HEK293 (cell line): ENCODE data around the gene LRRC7.

ENCODE experiments used
- CTCF ChIA-PET: fragments of 350-600 bp; formaldehyde crosslinking; extraction: SDS; loops from one replicate; lab custom pipeline; 2021; ENCODE audit warnings: antibody characterized with exemption; lab: Yijun Ruan, JAX
- POLR2A ChIA-PET: fragments of 300-600 bp; formaldehyde crosslinking; extraction: SDS; loops from one replicate; lab custom pipeline; 2020; ENCODE audit warnings: antibody characterized with exemption, inconsistent platforms; lab: Yijun Ruan, JAX
- H3K27ac ChIP-seq: fragments of 200-500 bp; sonication (Bioruptor generic); 2 replicates; pipeline ENCODE4 v1.5.1; 2014; ENCODE audit warnings: low read depth, low read length, control low read depth, inconsistent platforms; ENCODE audit errors: extremely low read depth
- H3K36me3 ChIP-seq, 2 experiments: fragments of 200-500 bp in 1 of 2; sonication (Bioruptor generic) in 1 of 2; 1 replicate in 1 of 2; 2 replicates in 1 of 2; pipeline ENCODE4 v1.5.1; 2014 to 2017; ENCODE audit warnings: inconsistent platforms in 2 of 2, low read length in 2 of 2; ENCODE audit not compliant: control insufficient read depth in 2 of 2, insufficient read depth in 1 of 2
- H3K4me1 ChIP-seq: fragments of 200-500 bp; sonication (Bioruptor generic); 2 replicates; pipeline ENCODE4 v1.5.1; 2014; ENCODE audit warnings: mild to moderate bottlenecking, low read length, inconsistent platforms; ENCODE audit not compliant: control insufficient read depth, insufficient read depth
- H3K4me3 ChIP-seq: 2 replicates; pipeline ENCODE4 v1.5.1; 2011; ENCODE audit warnings: low read depth, mild to moderate bottlenecking, control low read depth, low read length, moderate library complexity
- H3K9me3 ChIP-seq: fragments of 200-500 bp; sonication (Bioruptor generic); 2 replicates; pipeline ENCODE4 v1.5.1; 2014; ENCODE audit warnings: low read depth, low read length, inconsistent platforms; ENCODE audit not compliant: control insufficient read depth, insufficient read depth
- GLI2 ChIP-seq: fragments of 450-650 bp; formaldehyde crosslinking; IDR thresholded peaks from 2 replicates; pipeline ENCODE4; 2017; ENCODE audit warnings: missing biosample characterization, missing genetic modification characterization, low read depth, borderline replicate concordance
- MEIS1 ChIP-seq: sonication (generic); formaldehyde crosslinking; IDR thresholded peaks from 2 replicates; pipeline ENCODE4 v1.8.1; 2022; ENCODE audit warnings: missing genetic modification reagents, mild to moderate bottlenecking, borderline replicate concordance
- WT1 ChIP-seq: fragments of 450-650 bp; formaldehyde crosslinking; IDR thresholded peaks from 2 replicates; pipeline ENCODE4 v1.5.1; 2016; ENCODE audit warnings: missing biosample characterization, missing genetic modification characterization
- YY2 ChIP-seq: fragments of 450-650 bp; formaldehyde crosslinking; IDR thresholded peaks from 2 replicates; pipeline ENCODE4 v1.5.1; 2016; ENCODE audit warnings: missing biosample characterization, missing genetic modification characterization
- ZFP69B ChIP-seq: fragments of 450-650 bp; formaldehyde crosslinking; IDR thresholded peaks from 2 replicates; pipeline ENCODE4 v1.5.1; 2016; ENCODE audit warnings: missing biosample characterization, missing genetic modification characterization
- ZNF10 ChIP-seq: fragments of 450-650 bp; formaldehyde crosslinking; IDR thresholded peaks from 2 replicates; pipeline ENCODE4 v1.5.1; 2017; ENCODE audit warnings: missing biosample characterization, missing genetic modification characterization
- ZNF157 ChIP-seq: fragments of 450-650 bp; formaldehyde crosslinking; IDR thresholded peaks from 2 replicates; pipeline ENCODE4 v1.5.1; 2016; ENCODE audit warnings: missing biosample characterization, missing genetic modification characterization
- ZNF16 ChIP-seq: fragments of 450-650 bp; formaldehyde crosslinking; IDR thresholded peaks from 2 replicates; pipeline ENCODE4 v1.5.1; 2016; ENCODE audit warnings: low read depth, missing biosample characterization, missing genetic modification characterization
- ZNF174 ChIP-seq: fragments of 450-650 bp; formaldehyde crosslinking; IDR thresholded peaks from 2 replicates; pipeline ENCODE4 v1.5.0; 2017; ENCODE audit warnings: missing biosample characterization, mild to moderate bottlenecking, missing genetic modification characterization
- ZNF248 ChIP-seq: fragments of 450-650 bp; formaldehyde crosslinking; IDR thresholded peaks from 2 replicates; pipeline ENCODE4 v1.5.1; 2017; ENCODE audit warnings: missing biosample characterization, missing genetic modification characterization
- ZNF324 ChIP-seq: fragments of 450-650 bp; formaldehyde crosslinking; IDR thresholded peaks from 2 replicates; pipeline ENCODE4 v1.5.1; 2016; ENCODE audit warnings: missing biosample characterization, missing genetic modification characterization
- ZNF350 ChIP-seq: fragments of 450-650 bp; formaldehyde crosslinking; IDR thresholded peaks from 2 replicates; pipeline ENCODE4 v1.5.0; 2017; ENCODE audit warnings: missing biosample characterization, mild to moderate bottlenecking, missing genetic modification characterization
- ZNF48 ChIP-seq: fragments of 450-650 bp; formaldehyde crosslinking; IDR thresholded peaks from 2 replicates; pipeline ENCODE4 v1.5.1; 2016; ENCODE audit warnings: missing biosample characterization, missing genetic modification characterization
- ZNF561 ChIP-seq: fragments of 450-650 bp; IDR thresholded peaks from 2 replicates; pipeline ENCODE4 v1.5.1; 2018; ENCODE audit warnings: missing biosample characterization, missing genetic modification characterization, borderline replicate concordance
- ZNF654 ChIP-seq: fragments of 450-650 bp; formaldehyde crosslinking; IDR thresholded peaks from 2 replicates; pipeline ENCODE4 v1.5.1; 2016; ENCODE audit warnings: low read depth, missing biosample characterization, missing genetic modification characterization
- ZNF707 ChIP-seq: fragments of 450-650 bp; formaldehyde crosslinking; IDR thresholded peaks from 2 replicates; pipeline ENCODE4 v1.5.1; 2016; ENCODE audit warnings: missing biosample characterization, missing genetic modification characterization
- ZNF768 ChIP-seq: fragments of 450-650 bp; formaldehyde crosslinking; IDR thresholded peaks from 2 replicates; pipeline ENCODE4 v1.5.1; 2018; ENCODE audit warnings: missing biosample characterization, mild to moderate bottlenecking, missing genetic modification characterization
- ZNF837 ChIP-seq: fragments of 450-650 bp; formaldehyde crosslinking; IDR thresholded peaks from 2 replicates; pipeline ENCODE4 v1.5.1; 2016; ENCODE audit warnings: missing biosample characterization, missing genetic modification characterization
- ZXDB ChIP-seq: fragments of 450-650 bp; formaldehyde crosslinking; IDR thresholded peaks from 2 replicates; pipeline ENCODE4 v1.5.1; 2016; ENCODE audit warnings: missing biosample characterization, missing genetic modification characterization
- TF ChIP-seq, protein P1 (sequence below): fragments of 450-650 bp; formaldehyde crosslinking; IDR thresholded peaks from 2 replicates; pipeline ENCODE4 v1.5.1; 2016; ENCODE audit warnings: missing biosample characterization, missing genetic modification characterization
- TF ChIP-seq, protein P2 (sequence below): fragments of 450-650 bp; formaldehyde crosslinking; IDR thresholded peaks from 2 replicates; pipeline ENCODE4 v1.5.1; 2016; ENCODE audit warnings: missing biosample characterization, missing genetic modification characterization
- TF ChIP-seq, protein P3 (sequence below): fragments of 450-650 bp; formaldehyde crosslinking; IDR thresholded peaks from 2 replicates; pipeline ENCODE4 v1.5.1; 2016; ENCODE audit warnings: missing biosample characterization, missing genetic modification characterization
- TF ChIP-seq, protein P4 (sequence below): fragments of 450-650 bp; formaldehyde crosslinking; IDR thresholded peaks from 2 replicates; pipeline ENCODE4 v1.5.1; 2016; ENCODE audit warnings: missing biosample characterization, missing genetic modification characterization, borderline replicate concordance
- TF ChIP-seq, protein P5 (sequence below): fragments of 450-650 bp; formaldehyde crosslinking; IDR thresholded peaks from 2 replicates; pipeline ENCODE4 v1.5.1; 2016; ENCODE audit warnings: missing biosample characterization, missing genetic modification characterization
- TF ChIP-seq, protein P6 (sequence below): fragments of 450-650 bp; formaldehyde crosslinking; IDR thresholded peaks from 2 replicates; pipeline ENCODE4 v1.5.1; 2017; ENCODE audit warnings: missing biosample characterization, missing genetic modification characterization

Gene LRRC7

DNA sequence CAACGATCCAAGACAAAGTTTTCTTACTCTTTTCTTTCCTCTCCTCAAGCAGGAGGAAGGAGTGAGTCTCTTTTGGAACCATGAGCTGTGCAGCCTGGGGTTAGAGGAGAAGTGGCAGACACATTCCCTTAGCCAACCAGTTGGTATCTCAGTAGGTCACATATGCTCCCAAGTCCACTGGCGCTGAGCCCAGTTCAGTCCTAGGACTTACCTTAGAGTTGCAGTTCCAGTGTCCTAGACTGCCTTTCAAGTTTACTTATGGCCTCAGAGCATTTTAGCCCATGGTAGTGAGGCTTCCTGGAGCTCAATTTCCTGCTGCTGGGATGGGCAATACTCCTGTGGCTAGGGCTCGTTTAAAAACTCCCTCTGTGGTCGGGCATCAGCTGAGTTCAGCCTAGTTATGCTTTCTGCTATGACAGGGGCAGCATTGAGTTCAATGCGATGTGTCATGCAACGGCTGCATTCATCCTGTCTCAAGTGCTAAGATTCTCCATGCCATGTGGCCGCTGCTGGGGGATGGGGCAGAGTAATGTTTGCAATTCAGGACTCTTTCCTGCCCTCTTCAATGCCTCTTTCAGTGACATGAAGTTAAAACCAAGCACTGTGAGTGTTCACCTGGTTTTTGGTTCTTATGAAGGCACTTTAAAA is 103.8 kb downstream of the LRRC7 start:
- Histone ChIP-seq H3K4me1 (no peaks in the 10 kb centered on the region), H3K36me3 (no peaks in the 10 kb centered on the region), H3K27ac (no peak overlapping the region), H3K4me3 (no peak overlapping the region), H3K9me3 (no peaks in the 10 kb centered on the region)
- POLR2A ChIA-PET, result no interaction called here
- no peak for TF ChIP-seq WT1
- TF ChIP-seq ZXDB (tag by site-specific recombination), result no peak
- no peak for TF ChIP-seq ZFP69B (tag by site-specific recombination)
- TF ChIP-seq ZNF707 (tag by site-specific recombination), result no peak
- TF ChIP-seq ZNF837 (tag by site-specific recombination), result no peak
- CTCF ChIA-PET, result no interaction called here

DNA sequence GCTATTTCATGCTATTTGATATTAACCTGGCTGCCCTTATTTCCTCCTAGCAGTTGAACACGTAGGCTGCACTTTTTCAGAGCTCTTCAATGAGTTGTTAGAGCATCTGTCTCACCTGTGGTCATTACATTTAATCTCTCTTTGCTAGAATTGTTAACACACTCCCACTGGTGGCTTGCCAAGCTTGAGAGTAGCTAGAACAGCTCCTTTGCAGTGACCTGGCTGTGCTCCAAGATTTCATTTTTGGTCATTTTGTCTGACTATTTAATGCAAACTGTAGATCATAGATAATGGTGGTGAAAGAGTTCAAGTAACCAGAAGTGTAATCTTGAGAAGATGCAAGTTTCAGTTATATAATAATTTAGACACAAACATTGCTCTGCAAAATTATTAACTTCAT is 105.6 kb downstream of the LRRC7 start:
- Histone ChIP-seq H3K9me3 (no peaks in the 10 kb centered on the region), H3K27ac (no peak overlapping the region), H3K4me1 (no peaks in the 10 kb centered on the region), H3K4me3 (no peak overlapping the region), H3K36me3 (no peaks in the 10 kb centered on the region)
- POLR2A ChIA-PET, result no interaction called here
- TF ChIP-seq ZNF48 (no peak), ZNF350 (tag by site-specific recombination) (no peak), YY2 (tag by site-specific recombination) (no peak), MEIS1 (CRISPR knock-in tag) (no peak), ZNF174 (tag by site-specific recombination) (no peak), ZNF248 (no peak), ZNF157 (tag by site-specific recombination) (no peak), ZNF16 (tag by site-specific recombination) (no peak), GLI2 (no peak)
- TF ChIP-seq, protein P1, sequence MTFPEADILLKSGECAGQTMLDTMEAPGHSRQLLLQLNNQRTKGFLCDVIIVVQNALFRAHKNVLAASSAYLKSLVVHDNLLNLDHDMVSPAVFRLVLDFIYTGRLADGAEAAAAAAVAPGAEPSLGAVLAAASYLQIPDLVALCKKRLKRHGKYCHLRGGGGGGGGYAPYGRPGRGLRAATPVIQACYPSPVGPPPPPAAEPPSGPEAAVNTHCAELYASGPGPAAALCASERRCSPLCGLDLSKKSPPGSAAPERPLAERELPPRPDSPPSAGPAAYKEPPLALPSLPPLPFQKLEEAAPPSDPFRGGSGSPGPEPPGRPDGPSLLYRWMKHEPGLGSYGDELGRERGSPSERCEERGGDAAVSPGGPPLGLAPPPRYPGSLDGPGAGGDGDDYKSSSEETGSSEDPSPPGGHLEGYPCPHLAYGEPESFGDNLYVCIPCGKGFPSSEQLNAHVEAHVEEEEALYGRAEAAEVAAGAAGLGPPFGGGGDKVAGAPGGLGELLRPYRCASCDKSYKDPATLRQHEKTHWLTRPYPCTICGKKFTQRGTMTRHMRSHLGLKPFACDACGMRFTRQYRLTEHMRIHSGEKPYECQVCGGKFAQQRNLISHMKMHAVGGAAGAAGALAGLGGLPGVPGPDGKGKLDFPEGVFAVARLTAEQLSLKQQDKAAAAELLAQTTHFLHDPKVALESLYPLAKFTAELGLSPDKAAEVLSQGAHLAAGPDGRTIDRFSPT (tag by site-specific recombination), result no peak
- TF ChIP-seq, protein P2, sequence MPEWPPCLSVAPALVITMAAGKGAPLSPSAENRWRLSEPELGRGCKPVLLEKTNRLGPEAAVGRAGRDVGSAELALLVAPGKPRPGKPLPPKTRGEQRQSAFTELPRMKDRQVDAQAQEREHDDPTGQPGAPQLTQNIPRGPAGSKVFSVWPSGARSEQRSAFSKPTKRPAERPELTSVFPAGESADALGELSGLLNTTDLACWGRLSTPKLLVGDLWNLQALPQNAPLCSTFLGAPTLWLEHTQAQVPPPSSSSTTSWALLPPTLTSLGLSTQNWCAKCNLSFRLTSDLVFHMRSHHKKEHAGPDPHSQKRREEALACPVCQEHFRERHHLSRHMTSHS (tag by site-specific recombination), result no peak
- CTCF ChIA-PET, result no interaction called here

DNA sequence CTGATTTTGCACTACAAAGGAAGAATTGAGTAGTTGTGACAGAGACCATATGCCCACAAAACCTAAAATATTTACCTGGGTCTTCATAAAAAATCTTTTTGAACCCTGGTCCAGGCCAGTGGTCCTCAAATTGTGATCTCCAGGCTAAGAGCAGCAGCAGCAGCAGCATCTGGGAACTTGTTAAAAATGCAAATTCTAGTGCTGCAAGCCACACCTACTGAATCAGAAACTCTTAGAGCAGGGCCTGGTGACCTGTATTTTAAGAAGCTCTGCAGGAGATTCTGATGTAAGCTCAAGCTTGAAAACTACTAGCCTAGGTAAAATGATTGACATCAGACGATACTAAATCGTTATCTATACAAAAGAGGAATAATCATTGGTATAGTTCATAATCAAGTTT is 112.2 kb downstream of the LRRC7 start:
- ChIA-PET CTCF (interaction anchor here (0.6 kb wide), 1 partner anchor 1653 kb away, joined by 3 read pairs; no protein-coding TSS in a partner anchor), POLR2A (no interaction called here)
- no peak overlapping the region for H3K4me3 ChIP-seq

More for the DNA sequence above, 112.2 kb downstream of the LRRC7 start:
- H3K36me3 ChIP-seq, result no peaks in the 10 kb centered on the region
- TF ChIP-seq, protein P3, sequence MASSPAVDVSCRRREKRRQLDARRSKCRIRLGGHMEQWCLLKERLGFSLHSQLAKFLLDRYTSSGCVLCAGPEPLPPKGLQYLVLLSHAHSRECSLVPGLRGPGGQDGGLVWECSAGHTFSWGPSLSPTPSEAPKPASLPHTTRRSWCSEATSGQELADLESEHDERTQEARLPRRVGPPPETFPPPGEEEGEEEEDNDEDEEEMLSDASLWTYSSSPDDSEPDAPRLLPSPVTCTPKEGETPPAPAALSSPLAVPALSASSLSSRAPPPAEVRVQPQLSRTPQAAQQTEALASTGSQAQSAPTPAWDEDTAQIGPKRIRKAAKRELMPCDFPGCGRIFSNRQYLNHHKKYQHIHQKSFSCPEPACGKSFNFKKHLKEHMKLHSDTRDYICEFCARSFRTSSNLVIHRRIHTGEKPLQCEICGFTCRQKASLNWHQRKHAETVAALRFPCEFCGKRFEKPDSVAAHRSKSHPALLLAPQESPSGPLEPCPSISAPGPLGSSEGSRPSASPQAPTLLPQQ, result no peak
- TF ChIP-seq, protein P4, sequence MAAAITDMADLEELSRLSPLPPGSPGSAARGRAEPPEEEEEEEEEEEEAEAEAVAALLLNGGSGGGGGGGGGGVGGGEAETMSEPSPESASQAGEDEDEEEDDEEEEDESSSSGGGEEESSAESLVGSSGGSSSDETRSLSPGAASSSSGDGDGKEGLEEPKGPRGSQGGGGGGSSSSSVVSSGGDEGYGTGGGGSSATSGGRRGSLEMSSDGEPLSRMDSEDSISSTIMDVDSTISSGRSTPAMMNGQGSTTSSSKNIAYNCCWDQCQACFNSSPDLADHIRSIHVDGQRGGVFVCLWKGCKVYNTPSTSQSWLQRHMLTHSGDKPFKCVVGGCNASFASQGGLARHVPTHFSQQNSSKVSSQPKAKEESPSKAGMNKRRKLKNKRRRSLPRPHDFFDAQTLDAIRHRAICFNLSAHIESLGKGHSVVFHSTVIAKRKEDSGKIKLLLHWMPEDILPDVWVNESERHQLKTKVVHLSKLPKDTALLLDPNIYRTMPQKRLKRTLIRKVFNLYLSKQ, result no peak
- TF ChIP-seq ZNF561 (tag by site-specific recombination), result no peak
- TF ChIP-seq ZNF654 (tag by site-specific recombination), result no peak
- no peak for TF ChIP-seq ZNF324
- TF ChIP-seq ZNF10 (tag by site-specific recombination), result no peak
- TF ChIP-seq, protein P5, sequence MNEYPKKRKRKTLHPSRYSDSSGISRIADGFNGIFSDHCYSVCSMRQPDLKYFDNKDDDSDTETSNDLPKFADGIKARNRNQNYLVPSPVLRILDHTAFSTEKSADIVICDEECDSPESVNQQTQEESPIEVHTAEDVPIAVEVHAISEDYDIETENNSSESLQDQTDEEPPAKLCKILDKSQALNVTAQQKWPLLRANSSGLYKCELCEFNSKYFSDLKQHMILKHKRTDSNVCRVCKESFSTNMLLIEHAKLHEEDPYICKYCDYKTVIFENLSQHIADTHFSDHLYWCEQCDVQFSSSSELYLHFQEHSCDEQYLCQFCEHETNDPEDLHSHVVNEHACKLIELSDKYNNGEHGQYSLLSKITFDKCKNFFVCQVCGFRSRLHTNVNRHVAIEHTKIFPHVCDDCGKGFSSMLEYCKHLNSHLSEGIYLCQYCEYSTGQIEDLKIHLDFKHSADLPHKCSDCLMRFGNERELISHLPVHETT, result no peak
- TF ChIP-seq, protein P6, sequence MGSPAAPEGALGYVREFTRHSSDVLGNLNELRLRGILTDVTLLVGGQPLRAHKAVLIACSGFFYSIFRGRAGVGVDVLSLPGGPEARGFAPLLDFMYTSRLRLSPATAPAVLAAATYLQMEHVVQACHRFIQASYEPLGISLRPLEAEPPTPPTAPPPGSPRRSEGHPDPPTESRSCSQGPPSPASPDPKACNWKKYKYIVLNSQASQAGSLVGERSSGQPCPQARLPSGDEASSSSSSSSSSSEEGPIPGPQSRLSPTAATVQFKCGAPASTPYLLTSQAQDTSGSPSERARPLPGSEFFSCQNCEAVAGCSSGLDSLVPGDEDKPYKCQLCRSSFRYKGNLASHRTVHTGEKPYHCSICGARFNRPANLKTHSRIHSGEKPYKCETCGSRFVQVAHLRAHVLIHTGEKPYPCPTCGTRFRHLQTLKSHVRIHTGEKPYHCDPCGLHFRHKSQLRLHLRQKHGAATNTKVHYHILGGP (tag by site-specific recombination), result no peak
- no peak for TF ChIP-seq ZNF768
- TF ChIP-seq, all 188 proteins: peak for 0
- no peak overlapping the region for H3K27ac ChIP-seq
- no peaks in the 10 kb centered on the region for H3K9me3 ChIP-seq
- H3K4me1 ChIP-seq, result no peaks in the 10 kb centered on the region
